H1 (cell line): ENCODE data around the gene C1QL2. TPM values are rescaled to one million over a fixed set of nuclear protein-coding genes. Genes with fewer than 3 reads are reported as not detected.

Experiments
- CTCF ChIA-PET: fragments of 300-600 bp; sonication (Branson Sonifier 250); formaldehyde crosslinking; loops from one replicate; lab custom pipeline; 2021; ENCODE audit not compliant: partially characterized antibody; lab: Charles Lee
- POLR2A ChIA-PET: fragments of 300-600 bp; sonication (Branson Sonifier 250); formaldehyde crosslinking; loops from one replicate; lab custom pipeline; 2021; ENCODE audit warnings: inconsistent platforms; ENCODE audit not compliant: partially characterized antibody; lab: Charles Lee
- DNase-seq, 2 experiments: peaks; one replicate each; pipeline versions ENCODE4 v3.0.0 to v3.0.0-alpha.2; 2010 to 2022; ENCODE audit warnings: low spot score in 2 of 2, low read depth in 1 of 2, mixed read lengths in 1 of 2
- FAIRE-seq: peaks from 2 replicates; lab custom pipeline; 2011; peaks lifted over from hg19 to GRCh38; lab: Jason Lieb, UNC
- H2AFZ ChIP-seq: 2 replicates; pipeline ENCODE4 v1.8.1; 2012; ENCODE audit warnings: low read length, inconsistent platforms
- H2AK5ac ChIP-seq: 2 replicates; pipeline ENCODE4 v1.6.1; 2013; ENCODE audit warnings: low read depth, low read length
- H2BK120ac ChIP-seq: replicated peaks from 2 replicates; pipeline ENCODE3; 2013; ENCODE audit warnings: low read depth, low read length, inconsistent platforms
- H2BK12ac ChIP-seq: 2 replicates; pipeline ENCODE4 v1.6.1; 2013; ENCODE audit warnings: low read depth, low read length
- H2BK15ac ChIP-seq: 2 replicates; pipeline ENCODE4 v1.6.1; 2013; ENCODE audit warnings: low read length
- H2BK20ac ChIP-seq: 2 replicates; pipeline ENCODE4 v1.6.1; 2013; ENCODE audit warnings: low read length
- H2BK5ac ChIP-seq: 2 replicates; pipeline ENCODE4 v1.6.1; 2013; ENCODE audit warnings: low read depth, low read length
- H3K14ac ChIP-seq: 2 replicates; pipeline ENCODE4 v1.6.1; 2013; ENCODE audit warnings: inconsistent platforms; ENCODE audit not compliant: insufficient read length
- H3K18ac ChIP-seq: 2 replicates; pipeline ENCODE4 v1.6.1; 2013; ENCODE audit warnings: low read length; ENCODE audit errors: extremely low read depth
- H3K23ac ChIP-seq: 2 replicates; pipeline ENCODE4 v1.6.1; 2013; ENCODE audit warnings: inconsistent platforms; ENCODE audit not compliant: insufficient read length
- H3K23me2 ChIP-seq: 2 replicates; pipeline ENCODE4 v1.6.1; 2013; ENCODE audit warnings: low read depth, low read length
- H3K27ac ChIP-seq: 2 replicates; pipeline ENCODE4 v1.6.1; 2011; ENCODE audit warnings: low read depth, low read length, inconsistent platforms
- H3K27me3 ChIP-seq, 4 experiments: replicated peaks in 1 of 4; 1 replicate in 1 of 4; 2 replicates in 3 of 4; pipeline versions ENCODE4 v1.6.1 to v1.8.1; 2011 to 2013; ENCODE audit warnings: low read length in 3 of 4, mild to moderate bottlenecking in 3 of 4, inconsistent platforms in 2 of 4, mixed read lengths in 2 of 4, moderate library complexity in 1 of 4; ENCODE audit not compliant: control insufficient read depth in 3 of 4, insufficient read depth in 3 of 4; ENCODE audit errors: extremely low read depth in 1 of 4
- H3K36me3 ChIP-seq, 4 experiments: 2 replicates each; pipeline versions ENCODE4 v1.6.1 to v1.8.1; 2011 to 2013; ENCODE audit warnings: mild to moderate bottlenecking in 4 of 4, low read length in 3 of 4, moderate library complexity in 2 of 4, control low read depth in 1 of 4, inconsistent platforms in 1 of 4; ENCODE audit not compliant: insufficient read depth in 4 of 4, control insufficient read depth in 2 of 4
- H3K4ac ChIP-seq: replicated peaks from 2 replicates; pipeline ENCODE3; 2013; ENCODE audit warnings: low read length, low read depth, mixed read lengths, inconsistent platforms; ENCODE audit not compliant: insufficient read length
- H3K4me1 ChIP-seq, 4 experiments: replicated peaks in 1 of 4; 1 replicate in 1 of 4; 2 replicates in 3 of 4; pipeline versions ENCODE4 v1.6.1 to v1.8.1; 2011 to 2013; ENCODE audit warnings: low read length in 3 of 4, inconsistent platforms in 2 of 4, mixed read lengths in 1 of 4; ENCODE audit not compliant: insufficient read depth in 4 of 4, control insufficient read depth in 3 of 4
- H3K4me2 ChIP-seq, 2 experiments: 2 replicates each; pipeline versions ENCODE4 v1.6.1 to v1.8.1; 2011 to 2013; ENCODE audit warnings: low read depth in 2 of 2, low read length in 2 of 2, control low read depth in 1 of 2, inconsistent platforms in 1 of 2, mild to moderate bottlenecking in 1 of 2; ENCODE audit not compliant: insufficient read depth in 1 of 2
- H3K4me3 ChIP-seq, 4 experiments: fragments of 200-600, 300-600 bp in 1 of 4; sonication (generic), shearing (Covaris generic), sonication (Bioruptor Twin) in 1 of 4; 2 replicates each; pipeline versions ENCODE4 v1.5.1 to v1.8.1; 2011 to 2016; ENCODE audit warnings: low read length in 4 of 4, low read depth in 3 of 4, control low read depth in 2 of 4, inconsistent platforms in 2 of 4, mild to moderate bottlenecking in 2 of 4, mixed read lengths in 1 of 4, moderate library complexity in 1 of 4; ENCODE audit not compliant: insufficient read depth in 2 of 4; ENCODE audit errors: extremely low read depth in 1 of 4
- H3K56ac ChIP-seq: replicated peaks from 2 replicates; pipeline ENCODE3; 2013; ENCODE audit warnings: low read depth, mild to moderate bottlenecking, mixed read lengths, low read length, inconsistent platforms; ENCODE audit not compliant: insufficient read length
- H3K79me1 ChIP-seq: 2 replicates; pipeline ENCODE4 v1.6.1; 2013; ENCODE audit warnings: low read depth, low read length, control low read depth
- H3K79me2 ChIP-seq, 2 experiments: 2 replicates each; pipeline versions ENCODE4 v1.6.1 to v1.8.1; 2012 to 2013; ENCODE audit warnings: low read length in 2 of 2, mild to moderate bottlenecking in 2 of 2, inconsistent platforms in 1 of 2; ENCODE audit not compliant: insufficient read depth in 2 of 2, control insufficient read depth in 1 of 2
- H3K9ac ChIP-seq, 4 experiments: replicated peaks in 1 of 4; 1 replicate in 1 of 4; 2 replicates in 3 of 4; pipeline versions ENCODE4 v1.6.1 to v1.8.1; 2011 to 2013; ENCODE audit warnings: low read depth in 3 of 4, low read length in 3 of 4, control low read depth in 2 of 4, mild to moderate bottlenecking in 2 of 4, moderate library complexity in 2 of 4, inconsistent platforms in 1 of 4; ENCODE audit errors: extremely low read depth in 1 of 4
- H3K9me3 ChIP-seq, 2 experiments: 2 replicates each; pipeline versions ENCODE4 v1.6.1 to v1.8.1; 2012 to 2013; ENCODE audit warnings: mild to moderate bottlenecking in 2 of 2, moderate library complexity in 2 of 2, control low read depth in 1 of 2, inconsistent platforms in 1 of 2, low read depth in 1 of 2, low read length in 1 of 2, mixed read lengths in 1 of 2; ENCODE audit not compliant: insufficient read depth in 2 of 2
- H4K20me1 ChIP-seq, 2 experiments: replicated peaks in 1 of 2; 2 replicates each; pipeline versions ENCODE3 to v1.8.1; 2011 to 2013; ENCODE audit warnings: inconsistent platforms in 2 of 2, low read length in 2 of 2, mild to moderate bottlenecking in 1 of 2; ENCODE audit not compliant: insufficient read depth in 2 of 2, control insufficient read depth in 1 of 2
- H4K5ac ChIP-seq: 2 replicates; pipeline ENCODE4 v1.6.1; 2013; ENCODE audit warnings: low read length, low read depth, mixed read lengths, inconsistent platforms; ENCODE audit not compliant: insufficient read length
- H4K8ac ChIP-seq: 2 replicates; pipeline ENCODE4 v1.8.0; 2013; ENCODE audit warnings: mild to moderate bottlenecking, moderate library complexity, low read length, inconsistent platforms; ENCODE audit not compliant: insufficient read depth; ENCODE audit errors: extremely low read depth
- H4K91ac ChIP-seq: replicated peaks from 2 replicates; pipeline ENCODE3; 2013; ENCODE audit warnings: low read length, mixed read lengths, inconsistent platforms; ENCODE audit not compliant: insufficient read length
- CEBPB ChIP-seq: IDR thresholded peaks from 2 replicates; pipeline ENCODE4 v1.6.1; 2012; ENCODE audit warnings: low read depth, low read length
- EGR1 ChIP-seq: IDR thresholded peaks from 2 replicates; pipeline ENCODE4 v1.6.1; 2011; ENCODE audit warnings: low read depth, low read length, borderline replicate concordance
- SUZ12 ChIP-seq: fragments of 200-600 bp; sonication (generic); IDR thresholded peaks from 2 replicates; pipeline ENCODE4 v1.6.1; 2012; ENCODE audit warnings: mild to moderate bottlenecking, inconsistent platforms, low read length, moderate library complexity, mixed read lengths
- TEAD4 ChIP-seq: IDR thresholded peaks from 2 replicates; pipeline ENCODE4 v1.6.1; 2012; ENCODE audit warnings: low read depth, low read length, inconsistent platforms, mixed read lengths
- WGBS, 2 experiments: shearing (Covaris generic) in 1 of 2; methylation state at CpG; one replicate each; pipeline versions ENCODE4 v1.1.6 to v1.1.7; 2013 to 2015; ENCODE audit warnings: low lambda C conversion rate in 2 of 2, mixed read lengths in 2 of 2, inconsistent platforms in 1 of 2, low coverage in 1 of 2, missing lambda C conversion rate in 1 of 2; ENCODE audit not compliant: insufficient replicate concordance in 2 of 2, insufficient coverage in 1 of 2, insufficient read length in 1 of 2; ENCODE audit errors: extremely low coverage in 1 of 2, missing lambda C conversion rate in 1 of 2; 5-methylcytosine and 5-hydroxymethylcytosine counted together
- polyA plus RNA-seq, 7 experiments: library from polyadenylated mRNA; depleted of rRNA in 3 of 7; stranded (reverse) in 5 of 7; unstranded in 2 of 7; fragments of >200 nt in 5 of 7; fragments of 200-250 nt in 2 of 7; gene quantifications; 1 replicate in 5 of 7; 2 replicates in 1 of 7; 4 replicates in 1 of 7; pipeline versions ENCODE4 v1.2.1 to v1.2.3, GENCODE V29; 2011 to 2013; ENCODE audit warnings: missing spikeins in 2 of 7, mixed read lengths in 2 of 7
- total RNA-seq: library from RNA; stranded (reverse); fragmentation: NEBNext Ultra II Directional; extraction: Animal tissue kit (Norgen Biotek cat#: 25700); gene quantifications from 2 replicates; pipeline ENCODE4 v1.2.1, GENCODE V29; 2021
- TF ChIP-seq, protein P1 (sequence below): IDR thresholded peaks from 2 replicates; pipeline ENCODE4 v1.6.1; 2012; ENCODE audit warnings: inconsistent platforms
- TF ChIP-seq, protein P2 (sequence below): IDR thresholded peaks from 2 replicates; pipeline ENCODE4 v1.6.1; 2012; ENCODE audit warnings: inconsistent platforms

C1QL2 gene
- total and polyA plus RNA-seq, 2 of the 8 experiments (the other 6 are each of a cell fraction or from before 2014, with no cell fraction given), result 0.80 to 0.88 TPM

DNA sequence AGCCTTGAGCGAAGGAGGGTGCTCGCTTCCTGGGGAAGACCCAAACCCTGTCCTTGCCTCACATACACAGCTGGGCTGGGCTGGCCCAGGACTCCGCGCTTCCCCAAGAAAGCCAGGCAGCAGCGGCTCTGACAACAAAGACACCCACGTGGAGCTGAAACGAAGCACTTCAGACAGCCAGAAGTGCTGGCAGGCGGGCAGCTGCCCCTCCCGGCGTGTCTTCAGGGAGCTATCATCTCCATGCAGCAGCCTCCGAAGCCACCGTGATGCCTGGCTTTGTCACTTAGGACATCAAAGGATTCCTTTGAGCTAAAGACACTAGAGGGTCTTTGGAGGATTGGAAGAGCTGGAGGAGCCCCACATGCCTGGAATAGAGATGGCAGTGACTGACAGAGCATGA, 35.2 kb downstream of the C1QL2 start:
- Histone ChIP-seq H3K23me2 (no peaks in the 10 kb centered on the region), H3K23ac (no peak overlapping the region), H3K79me1 (no peaks in the 10 kb centered on the region), H3K4me1 (peaks cover 4 to 19% (median 13%) of the 10 kb centered on the region in 4 experiments), H3K79me2 (no peaks in the 10 kb centered on the region), H3K18ac (peak overlapping the region; percentile 53; the same call in 1 of the 2 replicates), H3K4me3 (no peak overlapping the region), H3K56ac (no peak overlapping the region), H3K36me3 (no peaks in the 10 kb centered on the region), H3K9ac (no peak overlapping the region), H3K9me3 (no peaks in the 10 kb centered on the region), H4K20me1 (no peaks in the 10 kb centered on the region), H4K5ac (no peak overlapping the region), H3K4ac (no peak overlapping the region), H2BK15ac (0 out of 2 replicates have a peak overlapping the region, but pooled peaks have one; percentile 13), H3K14ac (no peak overlapping the region)
- WGBS, 2 experiments, result 88% methylated on average over 12 of the region's 12 CpGs; no CpG with 5 or more reads in 1 of the 2 experiments
- CTCF ChIA-PET, result interaction anchor here (0.7 to 12.6 kb wide), 13 partner anchors 14 to 240 kb away, joined by 3 to 198 read pairs (median 3); no protein-coding TSS in a partner anchor
- POLR2A ChIA-PET, result interaction anchor here (1.3 kb wide), 1 partner anchor 15 kb away, joined by 4 read pairs; no protein-coding TSS in a partner anchor
- FAIRE-seq, result no peak
- TF ChIP-seq, protein P1, sequence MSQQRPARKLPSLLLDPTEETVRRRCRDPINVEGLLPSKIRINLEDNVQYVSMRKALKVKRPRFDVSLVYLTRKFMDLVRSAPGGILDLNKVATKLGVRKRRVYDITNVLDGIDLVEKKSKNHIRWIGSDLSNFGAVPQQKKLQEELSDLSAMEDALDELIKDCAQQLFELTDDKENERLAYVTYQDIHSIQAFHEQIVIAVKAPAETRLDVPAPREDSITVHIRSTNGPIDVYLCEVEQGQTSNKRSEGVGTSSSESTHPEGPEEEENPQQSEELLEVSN, result 0 out of 2 replicates have a peak, but pooled peaks have one; percentile 36
- TF ChIP-seq EGR1 (no peak), CEBPB (no peak), SUZ12 (no peak), TEAD4 (no peak)
- TF ChIP-seq, protein P2, sequence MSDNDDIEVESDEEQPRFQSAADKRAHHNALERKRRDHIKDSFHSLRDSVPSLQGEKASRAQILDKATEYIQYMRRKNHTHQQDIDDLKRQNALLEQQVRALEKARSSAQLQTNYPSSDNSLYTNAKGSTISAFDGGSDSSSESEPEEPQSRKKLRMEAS, result peak; percentile 26; the same call in 1 of the 2 replicates
- TF ChIP-seq, all 59 proteins: peak for 2
- H2BK120ac ChIP-seq, result no peak overlapping the region
- no peak overlapping the region for H3K27ac ChIP-seq
- H2BK5ac ChIP-seq, result no peak overlapping the region
- DNase-seq, result no peak
- 0 out of 2 replicates have a peak overlapping the region, but pooled peaks have one; percentile 16 for H2AK5ac ChIP-seq
- H2AFZ ChIP-seq, result no peak overlapping the region
- no peak overlapping the region for H3K4me2 ChIP-seq
- peak overlapping the region; percentile 46; the same call in 1 of the 2 replicates for H2BK12ac ChIP-seq
- no peak overlapping the region; the same call in 1 of the 2 replicates for H2BK20ac ChIP-seq
- no peak overlapping the region for H4K8ac ChIP-seq
- H4K91ac ChIP-seq, result no peak overlapping the region
- H3K27me3 ChIP-seq, result peaks cover 0 to 9% (median 0%) of the 10 kb centered on the region in 4 experiments; a peak in 2 of 7 replicates
